GM18867 (cell line): Measurements from ENCODE around the gene WIPI1.
"Not testable (repeated sequence)": the region's sequence is repeated elsewhere in the genome, so short reads cannot be mapped to it uniquely, and the experiment has no call there.

Experiments used
- ATAC-seq: cut with Tn5 transposase; IDR thresholded peaks from one replicate; pipeline ENCODE4 v1.9.1; 2021; ENCODE audit warnings: mild to moderate bottlenecking, moderate library complexity; ENCODE audit not compliant: unreplicated experiment

Gene WIPI1

DNA sequence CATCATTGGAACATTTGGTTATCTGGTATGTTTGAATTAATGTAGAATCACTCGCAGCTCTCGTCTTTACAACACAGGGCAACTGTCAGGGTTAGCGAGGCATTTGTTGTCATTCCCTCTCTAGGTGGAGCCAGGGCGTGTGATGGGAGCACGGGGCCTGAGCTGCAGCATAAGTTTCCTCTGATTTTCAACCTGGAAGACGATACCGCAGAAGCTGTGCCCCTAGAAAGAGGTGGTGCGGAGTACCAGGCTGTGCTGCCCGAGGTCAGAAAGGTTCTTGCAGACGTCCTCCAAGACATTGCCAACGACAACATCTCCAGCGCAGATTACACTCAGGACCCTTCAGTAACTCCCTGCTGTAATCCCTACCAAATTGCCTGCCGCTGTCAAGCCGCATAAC lies 37.2 kb downstream of the WIPI1 start:
- no peak for ATAC-seq

DNA sequence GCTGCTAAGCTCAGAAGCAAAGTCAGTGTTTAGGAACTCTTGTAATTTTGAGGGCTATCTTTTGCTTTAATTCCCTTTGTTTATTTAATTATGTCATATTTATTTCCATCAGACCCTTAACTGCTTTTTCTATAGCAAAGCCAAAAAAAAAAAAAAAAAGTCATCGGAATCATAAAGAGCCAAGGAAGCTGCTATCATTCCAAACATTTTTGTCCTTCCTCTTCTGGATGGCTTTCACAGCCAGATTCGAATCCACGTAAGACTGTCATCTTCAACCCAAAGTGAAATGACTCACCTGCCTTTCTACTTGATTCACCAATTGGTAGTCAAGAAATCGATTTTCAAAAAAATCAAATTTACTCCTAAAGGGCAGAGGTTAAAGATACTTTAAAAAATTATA lies 38.4 kb downstream of the WIPI1 start:
- ATAC-seq, result no peak

DNA sequence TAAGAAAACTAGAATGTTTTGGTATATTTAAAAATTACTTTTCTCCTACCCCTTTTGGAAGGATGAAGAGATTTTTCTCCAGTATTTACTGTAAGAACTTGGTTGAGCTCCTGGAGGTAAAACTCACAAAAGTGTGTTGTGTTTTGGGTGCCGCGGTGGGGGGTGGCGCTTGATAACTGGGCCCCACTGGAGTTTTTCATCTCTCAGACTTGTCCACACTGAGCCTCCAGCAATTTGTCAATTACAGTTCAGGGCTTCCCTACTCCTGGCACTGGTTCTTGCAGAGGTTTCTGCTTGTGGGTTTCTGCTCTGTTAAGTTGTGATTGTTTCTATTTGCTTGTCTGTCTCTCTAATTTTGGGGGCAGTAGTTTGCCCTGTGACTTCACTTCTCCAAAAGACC lies 40.0 kb downstream of the WIPI1 start:
- no peak for ATAC-seq

DNA sequence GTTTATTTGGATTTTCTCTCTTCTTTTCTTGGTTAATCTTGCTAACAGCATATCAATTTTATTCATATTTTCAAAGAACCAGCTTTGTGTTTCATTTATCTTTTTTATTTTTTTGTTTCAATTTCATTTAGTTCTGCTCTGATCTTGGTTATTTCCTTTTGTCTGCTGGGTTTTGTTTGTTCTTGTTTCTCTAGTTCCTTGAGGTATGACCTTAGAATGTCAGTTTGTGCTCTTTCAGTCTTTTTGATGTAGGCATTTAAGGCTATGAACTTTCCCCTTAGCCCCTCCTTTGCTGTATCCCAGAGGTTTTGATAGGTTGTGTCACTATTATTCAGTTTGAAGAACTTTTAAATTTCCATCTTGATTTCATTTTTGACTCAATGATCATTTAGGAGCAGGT lies 42.4 kb downstream of the WIPI1 start:
- not testable (repeated sequence) for ATAC-seq

DNA sequence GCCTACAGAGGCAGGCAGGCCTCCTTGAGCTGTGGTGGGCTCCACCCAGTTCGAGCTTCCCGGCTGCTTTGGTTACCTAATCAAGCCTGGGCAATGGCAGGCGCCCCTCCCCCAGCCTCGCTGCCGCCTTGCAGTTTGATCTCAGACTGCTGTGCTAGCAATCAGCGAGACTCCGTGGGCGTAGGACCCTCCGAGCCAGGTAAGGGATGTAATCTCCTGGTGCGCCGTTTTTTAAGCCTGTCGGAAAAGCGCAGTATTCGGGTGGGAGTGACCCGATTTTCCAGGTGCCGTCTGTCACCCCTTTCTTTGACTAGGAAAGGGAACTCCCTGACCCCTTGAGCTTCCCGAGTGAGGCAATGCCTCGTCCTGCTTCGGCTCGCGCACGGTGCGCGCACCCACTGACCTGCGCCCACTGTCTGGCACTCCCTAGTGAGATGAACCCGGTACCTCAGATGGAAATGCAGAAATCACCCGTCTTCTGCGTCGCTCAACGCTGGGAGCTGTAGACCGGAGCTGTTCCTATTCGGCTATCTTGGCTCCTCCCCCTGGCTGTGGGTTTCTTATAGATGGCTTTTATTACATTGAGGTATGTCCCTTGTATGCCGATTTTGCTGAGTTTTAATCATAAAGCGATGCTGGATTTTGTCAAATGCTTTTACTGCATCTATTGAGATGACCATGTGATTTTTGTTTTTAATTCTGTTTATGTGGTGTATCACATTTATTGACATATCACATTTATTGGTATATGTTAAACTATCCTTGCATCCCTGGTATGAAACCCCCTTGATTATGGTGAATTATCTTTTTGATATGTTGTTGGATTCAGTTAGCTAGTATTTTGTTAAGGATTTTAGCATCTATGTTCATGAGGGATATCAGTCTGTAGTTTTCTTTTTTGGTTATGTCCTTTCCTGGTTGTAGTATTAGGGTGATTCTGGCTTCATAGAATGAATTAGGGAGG lies 43.4 kb downstream of the WIPI1 start:
- not testable (repeated sequence) for ATAC-seq

DNA sequence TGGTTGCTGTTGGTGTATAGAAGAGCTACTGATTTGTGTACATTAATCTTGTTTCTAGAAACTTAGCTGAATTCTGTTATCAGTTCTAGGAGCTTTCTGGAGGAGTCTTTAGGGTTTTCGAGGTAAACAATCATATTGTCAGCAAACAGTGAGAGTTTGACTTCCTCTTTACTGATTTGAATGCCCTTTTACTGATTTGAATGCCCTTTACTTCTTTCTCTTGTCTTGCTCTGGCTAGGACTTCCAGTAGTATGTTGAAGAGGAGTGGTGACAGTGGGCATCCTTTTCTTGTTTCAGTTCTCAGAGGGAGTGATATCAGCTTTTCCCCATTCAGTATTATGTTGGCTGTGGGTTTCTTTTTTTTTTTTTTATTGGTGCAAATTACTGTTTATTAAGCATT lies 49.6 kb downstream of the WIPI1 start:
- ATAC-seq, result not testable (repeated sequence)

DNA sequence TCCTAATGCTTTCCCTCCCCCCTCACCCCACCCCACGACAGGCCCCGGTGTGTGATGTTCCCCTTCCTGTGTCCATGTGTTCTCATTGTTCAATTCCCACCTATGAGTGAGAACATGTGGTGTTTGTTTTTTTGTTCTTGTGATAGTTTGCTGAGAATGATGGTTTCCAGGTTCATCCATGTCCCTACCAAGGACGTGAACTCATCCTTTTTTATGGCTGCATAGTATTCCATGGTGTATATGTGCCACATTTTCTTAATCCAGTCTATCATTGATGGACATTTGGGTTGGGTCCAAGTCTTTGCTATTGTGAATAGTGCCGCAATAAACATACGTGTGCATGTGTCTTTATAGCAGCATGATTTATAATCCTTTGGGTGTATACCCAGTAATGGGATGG lies 53.5 kb downstream of the WIPI1 start:
- ATAC-seq, result not testable (repeated sequence)

DNA sequence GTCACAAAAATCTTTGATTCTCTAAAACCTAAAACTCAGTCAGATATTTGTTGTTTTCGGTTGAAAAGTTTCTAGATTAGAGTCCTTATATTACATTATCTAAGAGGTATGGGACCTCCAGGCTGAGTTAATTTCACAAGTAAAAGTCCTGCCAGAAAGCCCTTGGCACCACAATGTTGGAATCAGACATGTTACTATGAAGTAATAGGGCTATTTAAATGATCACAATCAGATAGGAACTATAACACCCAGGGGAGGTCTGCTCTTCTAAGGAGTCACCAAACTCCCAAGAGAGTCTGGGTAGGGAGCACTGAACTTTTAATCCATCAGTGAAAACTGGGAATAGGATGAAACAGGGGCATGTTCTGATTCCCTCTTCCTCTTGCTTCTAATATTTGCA lies 54.2 kb downstream of the WIPI1 start:
- no peak for ATAC-seq

DNA sequence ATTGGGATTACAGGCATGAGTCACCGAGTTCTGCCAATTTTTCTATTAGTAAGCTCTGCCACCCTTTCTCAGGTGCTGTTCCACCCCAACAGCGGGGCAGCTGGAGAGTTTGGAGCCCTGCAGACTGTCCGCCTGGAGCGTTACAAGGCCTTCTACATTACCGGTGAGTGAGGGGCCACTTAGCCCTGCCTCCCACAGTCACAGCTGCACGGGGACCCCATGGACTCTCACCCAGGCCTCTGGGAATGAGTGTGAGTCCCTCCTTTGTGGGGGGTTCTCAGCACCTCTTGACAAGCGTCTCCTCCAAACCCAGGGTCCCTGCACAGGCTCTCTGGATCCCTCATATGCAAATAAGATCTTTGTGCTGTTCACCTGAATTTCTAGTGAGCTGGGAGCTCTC lies 56.0 kb downstream of the WIPI1 start:
- no peak for ATAC-seq

DNA sequence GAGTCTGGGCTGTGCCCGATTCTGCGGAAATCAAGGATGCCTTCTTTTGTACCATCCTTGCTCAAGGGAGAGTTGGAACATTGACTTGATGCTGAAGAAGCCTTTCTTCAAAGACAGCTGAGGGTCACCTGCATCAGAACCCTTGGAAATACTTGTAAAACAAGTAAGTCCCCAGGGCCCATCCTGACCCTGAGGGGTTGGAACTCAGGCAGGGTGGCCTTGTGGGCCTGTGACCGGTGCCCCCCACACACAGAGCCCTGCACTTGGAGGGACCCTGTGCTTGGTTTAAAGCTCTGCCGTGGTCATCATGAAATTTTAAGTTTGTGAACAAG lies 56.9 kb downstream of the WIPI1 start:
- ATAC-seq, result no peak

DNA sequence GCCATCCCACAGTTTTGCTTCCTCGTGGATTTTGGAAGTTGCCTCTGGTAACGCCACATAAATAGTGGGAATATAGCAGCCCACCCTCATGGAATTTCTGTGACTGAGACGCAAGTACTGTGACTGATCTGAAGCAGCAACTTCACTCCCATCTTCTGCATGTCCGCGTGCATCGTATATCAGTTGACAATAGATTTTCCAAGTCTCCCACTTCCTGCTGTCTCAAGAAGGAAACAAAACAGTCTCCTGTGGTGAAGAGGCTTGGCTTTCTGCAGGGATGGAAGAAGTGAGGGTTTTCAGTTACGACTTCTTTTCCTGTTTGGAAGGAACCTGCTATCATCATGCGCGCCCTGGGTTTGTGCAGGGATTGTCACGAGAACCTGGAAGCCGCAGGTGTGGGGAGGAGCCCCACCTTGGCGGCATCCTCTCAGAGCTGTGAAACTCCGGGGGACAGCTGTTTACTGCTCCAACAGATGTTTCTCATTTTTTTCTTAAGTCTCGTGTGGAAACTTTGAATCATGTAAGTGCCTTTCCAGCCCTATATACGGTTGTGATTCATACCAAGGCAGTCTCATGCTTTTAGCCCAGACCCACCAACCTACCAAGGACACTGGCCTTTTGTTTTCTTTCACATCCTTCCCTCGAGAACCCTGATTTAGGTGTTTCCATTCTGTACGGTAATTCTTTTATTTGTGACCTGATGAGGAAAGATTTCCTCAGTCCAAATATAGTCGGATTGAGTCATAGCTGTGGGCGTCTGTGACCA lies 57.5 kb downstream of the WIPI1 start:
- peak; percentile 35 for ATAC-seq

DNA sequence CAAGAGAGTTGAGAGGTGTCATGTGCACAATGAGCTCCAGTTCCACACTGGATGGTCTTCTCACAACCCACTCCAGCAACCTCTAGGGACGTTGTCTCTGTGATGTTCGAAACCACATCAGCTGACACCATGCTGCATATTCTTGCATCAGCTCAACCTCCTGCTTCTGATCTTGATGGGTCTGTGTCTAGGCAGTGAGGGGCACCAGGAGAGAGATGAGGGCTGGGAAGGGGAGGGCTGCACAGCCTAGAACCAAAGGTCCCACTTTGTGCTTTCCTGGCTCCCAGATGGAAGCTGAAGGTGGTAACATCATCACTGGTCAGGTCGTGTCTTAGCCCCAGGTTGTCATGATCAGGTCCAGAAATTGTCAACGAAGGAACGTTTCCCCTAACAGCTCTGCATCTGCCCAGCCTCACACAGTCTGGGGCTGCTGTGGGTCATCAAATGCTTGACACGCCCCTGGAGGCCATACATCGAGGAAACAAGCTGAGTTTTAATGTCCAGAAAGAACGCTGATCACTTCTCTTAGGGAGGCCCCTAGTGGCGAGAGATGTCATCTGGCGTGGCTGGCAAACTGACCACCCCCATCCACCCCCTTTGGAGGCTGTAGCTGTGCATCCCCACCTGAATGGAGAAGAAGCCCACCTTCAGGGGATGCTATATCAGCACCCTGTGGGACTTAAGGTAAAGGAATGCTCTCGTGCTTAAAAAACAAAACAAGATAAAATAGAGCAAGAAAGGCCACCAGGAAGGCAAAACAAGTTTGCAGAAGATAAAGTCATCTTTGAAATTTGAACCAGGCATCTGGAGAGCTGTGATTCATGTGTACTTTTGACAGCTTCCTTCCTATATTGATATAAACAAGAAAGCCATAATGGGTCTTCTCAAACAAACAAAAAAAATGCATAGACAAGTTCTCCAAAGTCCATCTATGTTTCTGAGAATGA lies 58.3 kb downstream of the WIPI1 start:
- ATAC-seq, result peak; percentile 84

DNA sequence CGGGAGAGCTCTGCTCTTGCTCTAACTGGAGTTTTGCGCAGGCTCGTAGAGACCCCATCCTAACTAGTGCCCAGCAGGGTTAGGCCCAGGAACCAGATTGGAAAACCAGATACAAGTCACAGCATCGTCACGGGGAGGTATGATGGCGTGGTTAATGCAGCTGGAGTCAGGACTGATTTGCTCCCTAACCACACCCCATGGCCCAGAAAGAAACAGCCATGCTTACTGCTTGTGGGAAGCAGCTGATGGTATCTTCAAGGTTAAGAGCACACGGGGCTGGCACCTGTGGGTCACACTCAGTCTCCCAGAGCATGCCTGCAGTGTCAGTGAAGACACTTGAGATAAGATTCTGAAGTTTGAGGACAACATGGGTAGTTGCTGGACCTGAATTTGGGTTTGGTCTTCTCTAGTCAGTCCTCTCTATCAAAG lies 60.2 kb downstream of the WIPI1 start:
- no peak for ATAC-seq

DNA sequence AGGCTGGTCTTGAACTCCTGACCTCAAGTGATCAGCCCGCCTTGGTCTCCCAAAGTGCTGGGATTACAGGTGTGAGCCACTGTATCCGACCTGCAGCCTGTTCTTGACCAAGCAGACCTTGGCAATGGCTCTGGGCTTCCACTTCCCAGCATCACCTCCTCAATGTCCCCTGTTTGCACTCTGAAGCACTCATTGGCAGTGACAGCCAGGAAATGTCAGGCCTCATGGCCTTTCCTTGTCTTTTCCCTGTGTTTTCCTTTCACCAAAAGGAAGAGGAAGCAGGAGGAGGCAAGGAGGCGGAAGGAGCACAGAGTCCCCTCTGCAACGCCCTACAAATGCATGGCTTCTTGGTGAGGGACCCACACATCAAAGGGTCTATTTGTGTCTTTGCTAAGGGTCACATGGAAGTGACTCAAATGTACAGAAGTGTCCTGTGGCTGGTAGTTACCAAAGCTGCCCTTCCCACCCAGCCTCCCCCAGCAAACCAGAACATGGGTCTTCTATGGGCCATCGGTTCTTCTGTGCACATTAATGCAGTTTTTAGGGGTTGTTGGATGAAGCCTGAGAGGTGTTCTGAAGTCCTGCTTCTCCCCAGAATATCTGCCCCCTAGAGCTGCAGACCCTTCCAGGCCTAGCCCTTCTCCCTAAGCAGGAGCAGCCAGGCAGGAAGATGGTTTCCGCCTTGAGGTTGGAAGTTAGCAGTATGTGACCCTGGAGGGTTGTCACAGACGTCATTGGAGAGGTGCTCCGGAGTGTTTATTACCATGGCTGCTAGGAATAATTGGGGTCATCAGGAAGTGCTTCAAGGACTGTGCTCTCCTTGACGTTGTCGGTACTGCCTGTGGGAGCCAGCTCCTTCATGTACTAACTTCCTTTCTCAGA lies 60.8 kb downstream of the WIPI1 start:
- ATAC-seq, result no peak

DNA sequence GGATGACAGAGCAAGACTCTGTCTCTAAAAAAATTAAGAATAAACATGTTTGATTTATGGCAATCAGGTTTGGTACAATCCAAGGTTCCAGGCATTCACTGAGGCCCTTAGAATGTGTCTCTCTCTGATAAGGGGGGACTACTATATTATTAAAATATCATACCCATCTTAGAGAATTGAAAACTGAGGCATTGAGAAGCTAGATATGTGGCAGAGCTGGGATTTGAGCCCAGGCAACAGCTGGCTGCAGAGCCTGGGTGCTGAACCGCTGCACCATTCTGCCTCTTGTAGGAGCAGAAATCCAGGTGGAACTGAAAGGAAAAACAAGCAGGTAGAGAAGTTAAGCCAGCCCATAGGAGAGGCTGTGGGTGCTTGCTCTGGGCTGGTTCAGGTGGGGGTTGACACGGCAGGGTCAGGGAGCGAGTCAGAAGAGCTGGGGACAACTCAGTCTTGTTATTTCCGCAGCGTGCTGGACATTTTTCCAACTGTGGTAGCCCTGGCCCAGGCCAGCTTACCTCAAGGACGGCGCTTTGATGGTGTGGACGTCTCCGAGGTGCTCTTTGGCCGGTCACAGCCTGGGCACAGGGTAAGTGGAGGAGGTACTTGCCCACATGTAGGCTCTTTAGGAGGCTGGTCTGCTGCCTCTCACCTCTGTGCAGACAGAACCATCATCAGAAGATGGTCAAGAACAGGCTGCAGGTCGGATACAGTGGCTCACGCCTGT lies 62.5 kb downstream of the WIPI1 start:
- no peak for ATAC-seq

DNA sequence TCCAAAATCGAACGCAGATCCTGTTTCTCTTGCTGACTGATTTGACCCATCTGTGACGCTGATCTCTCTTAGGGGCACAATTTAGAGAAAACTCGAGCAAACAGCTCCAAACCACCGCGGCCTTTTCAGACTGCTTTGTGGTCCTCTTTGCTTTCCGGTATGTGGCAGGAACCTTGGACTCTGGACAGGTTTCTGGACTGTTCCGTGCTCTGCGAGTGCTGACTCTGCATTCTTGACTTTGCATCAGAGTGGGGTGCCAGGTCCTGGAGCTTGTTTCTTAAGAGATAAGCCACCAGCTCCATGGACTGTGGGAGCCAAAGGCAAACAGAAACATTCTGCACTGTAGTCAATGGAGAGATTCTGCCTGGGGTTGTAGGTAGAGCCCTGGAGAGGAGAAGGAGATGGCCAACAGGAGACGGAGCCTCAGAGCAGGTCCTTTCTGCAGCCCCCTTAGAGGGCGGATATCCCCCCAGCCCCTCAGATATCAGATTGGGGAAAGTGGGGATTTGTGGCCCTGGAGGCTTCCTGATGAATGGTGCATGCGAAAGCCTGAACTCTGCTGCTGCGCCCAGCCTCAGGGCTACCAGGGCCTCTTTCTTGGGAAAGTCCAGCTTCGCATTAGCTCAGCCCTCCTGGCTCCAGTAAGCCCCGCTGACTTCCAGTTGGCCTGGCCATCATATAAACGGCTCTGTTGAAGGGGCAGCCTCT lies 65.6 kb downstream of the WIPI1 start:
- no peak for ATAC-seq

DNA sequence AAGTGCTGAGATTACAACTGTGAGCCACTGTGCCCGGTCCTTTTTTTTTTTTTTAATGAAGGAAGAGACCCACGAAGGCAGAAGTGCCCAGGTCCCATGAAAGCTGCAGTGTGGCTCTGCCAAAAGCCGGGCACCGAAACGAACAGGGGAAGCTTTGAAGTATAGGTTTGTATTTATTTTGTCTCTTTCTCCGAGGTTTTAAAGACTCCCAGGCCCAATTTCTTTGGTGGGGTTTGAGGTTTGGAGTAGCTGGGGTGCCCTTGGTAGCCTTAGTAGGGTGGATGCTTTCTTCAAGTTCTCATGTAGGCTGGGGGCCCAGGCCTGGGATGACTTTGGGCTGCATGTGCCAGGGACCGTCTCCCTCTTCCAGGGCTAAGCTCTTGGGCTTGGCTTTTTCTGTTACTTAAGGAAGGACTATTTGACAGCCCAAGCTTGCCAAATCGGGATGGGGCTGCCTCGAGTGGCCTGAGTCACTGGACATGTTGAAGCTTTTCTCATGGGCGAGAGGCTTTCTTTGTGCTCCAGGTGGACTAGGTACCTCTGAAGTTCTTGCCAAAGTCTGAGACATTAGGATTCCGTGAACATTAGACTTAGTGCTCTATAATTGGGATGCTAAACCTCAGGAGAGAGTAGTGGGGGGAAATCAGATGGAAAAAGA lies 66.3 kb downstream of the WIPI1 start:
- ATAC-seq, result no peak

DNA sequence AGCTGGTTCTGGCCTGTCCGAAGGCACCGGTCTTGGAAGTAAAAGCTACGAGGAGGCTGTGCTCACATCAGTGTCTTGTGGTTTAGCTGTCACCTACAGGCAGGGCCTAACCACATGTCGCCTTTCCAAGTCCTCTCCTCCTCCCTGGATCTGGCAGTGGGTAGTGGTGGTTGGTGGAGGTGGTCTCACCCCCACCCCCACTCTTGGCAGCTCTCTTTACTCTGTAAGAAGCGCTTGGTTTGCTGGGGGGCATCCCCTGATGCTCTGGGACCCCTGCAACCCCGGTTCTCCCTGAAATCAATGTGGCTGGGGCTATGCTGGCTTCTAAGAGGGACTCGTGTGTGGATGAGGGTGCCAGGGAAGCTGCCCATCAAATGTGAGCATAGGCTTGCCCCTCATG lies 68.3 kb downstream of the WIPI1 start:
- no peak for ATAC-seq
